NCI-H526 (cell line): ENCODE data around the gene MBNL3.
"Not testable (repeated sequence)": the region's sequence is repeated elsewhere in the genome, so short reads cannot be mapped to it uniquely, and the experiment has no call there.

Experiments used
- DNase-seq, 2 experiments: peaks; one replicate each; lab custom pipeline; 2025; lab: John Stamatoyannopoulos, UW

The MBNL3 gene

DNA sequence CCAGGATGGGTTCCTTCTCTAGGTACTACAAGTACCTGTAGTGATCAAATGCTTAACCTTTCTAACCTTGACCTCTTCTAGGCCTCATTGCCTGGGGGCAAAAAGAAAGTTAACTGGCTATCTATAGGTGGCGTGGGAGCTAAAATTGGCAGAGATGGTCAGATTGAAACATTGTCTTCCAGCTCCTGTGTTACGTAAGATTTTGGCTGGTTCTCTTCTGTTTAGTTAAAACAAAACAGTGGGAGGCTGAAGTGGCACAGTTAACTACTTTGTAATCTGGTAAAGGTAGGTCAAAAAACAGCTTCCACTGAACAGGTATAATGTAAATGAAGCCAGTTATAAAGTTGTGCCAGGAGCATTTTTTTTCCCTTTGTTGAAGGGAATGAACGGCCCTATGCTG lies 115.2 kb downstream of the MBNL3 start:
- no peak for DNase-seq

- no peak for DNase-seq
Observed at GRCh38 chrX:132369617-132370326, 119.1 kb downstream of the MBNL3 start.

DNA sequence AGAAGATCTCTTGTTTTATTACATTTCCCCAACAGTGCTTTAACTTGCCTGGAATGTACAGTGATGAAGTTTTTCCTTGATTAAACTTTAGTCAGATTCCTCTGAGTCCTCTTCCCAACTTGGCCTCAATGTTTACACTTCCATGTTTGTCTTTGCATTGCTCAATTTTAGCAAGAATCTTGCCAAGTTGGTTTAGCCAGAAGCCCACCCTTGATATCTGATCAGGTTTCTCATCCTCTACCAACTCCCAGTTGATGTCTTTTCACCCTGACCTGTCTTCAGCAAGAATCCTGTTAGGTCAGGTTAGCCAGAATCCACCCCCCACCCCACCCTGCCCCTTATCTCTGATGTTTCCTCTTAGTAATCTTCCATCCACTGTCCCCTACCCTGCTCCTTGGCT lies 120.9 kb downstream of the MBNL3 start:
- DNase-seq: no peak

DNA sequence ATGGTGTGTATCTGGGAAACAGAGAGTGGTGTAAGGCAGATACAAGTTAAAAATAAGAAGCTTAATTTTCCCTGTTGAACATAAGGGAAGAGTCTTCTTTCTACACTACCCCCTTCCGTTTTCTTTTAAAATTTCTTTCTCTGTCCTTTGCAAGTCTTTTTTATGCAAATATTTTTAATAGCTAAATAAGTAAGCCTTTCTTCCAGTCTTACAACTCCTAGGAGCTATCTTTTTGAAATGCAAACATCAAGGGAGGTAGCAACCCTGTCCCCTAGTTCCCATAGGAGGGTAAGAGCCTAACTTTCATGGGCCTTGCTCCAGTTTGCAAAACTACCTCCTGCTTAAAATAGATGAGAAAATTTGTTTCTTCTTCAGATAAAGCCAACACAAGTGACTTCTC lies 121.5 kb downstream of the MBNL3 start:
- no peak for DNase-seq

DNA sequence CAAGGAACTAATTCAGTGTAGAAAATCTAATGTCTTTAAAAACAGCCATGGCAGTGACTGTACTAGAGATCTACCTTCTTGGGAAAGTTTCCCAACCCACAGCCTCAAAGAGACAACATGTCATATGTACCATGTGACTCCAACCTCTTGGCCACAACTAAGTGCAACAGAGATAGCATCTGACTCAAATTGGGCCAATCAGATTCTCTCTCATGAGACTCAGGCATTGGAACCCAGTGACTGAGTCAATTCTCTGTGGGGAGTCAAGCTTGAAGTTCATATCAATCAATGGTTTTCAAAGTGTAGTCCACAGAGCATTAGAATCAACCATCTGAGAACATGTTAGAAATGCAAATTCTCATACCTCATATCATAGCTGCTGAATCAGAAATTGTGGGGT lies 123.3 kb downstream of the MBNL3 start:
- no peak for DNase-seq

- DNase-seq: no peak
Observed at GRCh38 chrX:132364313-132364712, 124.5 kb downstream of the MBNL3 start.

DNA sequence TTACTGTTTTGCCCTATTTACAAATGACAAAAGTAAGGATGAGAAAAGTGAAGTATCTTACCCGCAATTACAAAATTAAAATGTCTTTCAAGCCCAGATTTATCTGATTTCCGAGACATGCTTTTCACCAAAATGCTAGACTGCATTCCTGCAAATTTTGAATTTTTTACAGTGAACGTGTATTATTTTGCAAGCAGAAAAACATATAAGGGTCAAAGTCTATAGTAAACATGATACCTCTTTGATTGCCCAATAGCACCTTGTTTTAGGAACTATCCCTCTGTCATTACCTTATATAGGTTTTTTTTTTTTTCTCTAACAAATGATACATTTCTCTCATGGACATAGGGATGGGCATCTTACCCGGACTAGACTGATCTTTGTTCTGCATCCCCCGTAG lies 135.4 kb downstream of the MBNL3 start:
- DNase-seq: no peak

GRCh38 chrX:132336172-132336571 lies 152.7 kb downstream of the MBNL3 start:
- no peak for DNase-seq

DNA sequence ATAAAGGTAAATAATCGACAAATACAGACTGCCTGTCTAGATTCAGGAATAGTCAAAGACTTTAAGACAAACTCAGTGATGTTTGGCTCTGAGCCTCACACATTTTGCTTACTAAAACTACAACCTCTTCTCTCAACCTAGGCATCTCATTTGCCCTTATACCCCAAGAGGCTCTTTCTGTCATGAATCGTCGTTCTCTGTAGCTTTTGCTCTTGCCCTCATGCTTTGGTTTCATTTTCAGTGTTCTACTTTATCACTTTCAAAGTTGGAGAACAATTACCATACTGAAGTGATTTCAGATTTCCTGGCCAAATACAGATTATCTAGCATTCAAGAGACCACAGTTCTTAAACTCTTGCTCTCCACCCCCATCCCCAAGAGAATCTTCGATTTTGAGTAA lies 155.5 kb downstream of the MBNL3 start:
- DNase-seq: no peak

DNA sequence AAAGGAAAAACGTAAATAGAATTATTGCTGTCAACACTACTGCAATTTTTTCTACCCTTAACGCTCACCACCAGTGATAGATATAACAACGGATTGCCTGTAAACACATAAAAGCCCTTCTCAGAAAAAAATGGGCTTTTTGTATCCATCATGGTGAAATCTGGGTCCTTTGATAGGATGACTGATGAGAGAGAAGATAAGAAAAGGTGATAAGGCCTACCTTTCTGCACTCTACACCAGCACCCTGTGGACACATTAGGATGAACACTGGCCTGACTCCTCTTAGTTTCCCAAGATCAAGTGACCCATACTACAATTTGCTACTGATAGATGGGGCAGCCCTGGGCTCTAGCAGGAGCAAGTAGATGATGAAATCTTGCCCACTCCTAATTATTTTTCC lies 157.3 kb downstream of the MBNL3 start:
- DNase-seq: no peak

GRCh38 chrX:132331000-132331399 lies 157.8 kb downstream of the MBNL3 start:
- DNase-seq: no peak

- no peak for DNase-seq
Observed at GRCh38 chrX:132330156-132330729, 158.6 kb downstream of the MBNL3 start.

DNA sequence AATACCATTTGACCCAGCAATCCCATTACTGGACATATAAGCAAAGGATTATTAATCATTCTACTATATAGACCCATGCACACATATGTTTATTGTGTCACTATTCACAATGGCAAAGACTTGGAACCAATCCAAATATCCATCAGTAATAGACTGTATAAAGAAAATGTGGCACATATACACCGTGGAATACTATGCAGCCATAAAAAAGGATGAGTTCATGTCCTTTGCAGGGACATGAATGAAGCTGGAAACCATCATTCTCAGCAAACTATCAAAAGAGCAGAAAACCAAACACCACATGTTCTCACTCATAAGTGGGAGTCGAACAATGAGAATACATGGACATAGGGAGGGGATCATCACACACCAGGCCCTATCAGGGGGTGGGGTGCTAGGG lies 161.9 kb downstream of the MBNL3 start:
- not testable (repeated sequence) for DNase-seq
